Activated T-helper 17 cell treated with anti-CD3 and anti-CD28 coated beads, Interleukin-2, amount 50 U/mL, for 72 hours (primary cell): ENCODE measurements around the gene TTYH1. TPM values are rescaled to one million over a fixed set of nuclear protein-coding genes. Genes with fewer than 3 reads are reported as not detected.
A peak's percentile ranks its signal among the peaks of the same experiment; 100 is the strongest.
"Not testable (repeated sequence)": the region's sequence is repeated elsewhere in the genome, so short reads cannot be mapped to it uniquely, and the experiment has no call there.

Experiments
- ATAC-seq: fragments of 150-1000 bp; cut with Tn5 transposase; replicated peaks from 2 replicates; pipeline ENCODE4 v1.10.0; 2021; ENCODE audit warnings: mild to moderate bottlenecking, moderate library complexity
- H3K27ac Mint-ChIP-seq: one replicate; pipeline ENCODE4 v1.8.0; 2022; ENCODE audit warnings: mixed read lengths
- H3K27me3 Mint-ChIP-seq: one replicate; pipeline ENCODE4 v1.8.0; 2022; ENCODE audit warnings: mixed read lengths
- H3K36me3 Mint-ChIP-seq: one replicate; pipeline ENCODE4 v1.8.0; 2022; ENCODE audit warnings: low read depth, mild to moderate bottlenecking, mixed read lengths
- H3K4me1 Mint-ChIP-seq: one replicate; pipeline ENCODE4 v1.8.0; 2022; ENCODE audit warnings: mixed read lengths
- H3K4me3 Mint-ChIP-seq: one replicate; pipeline ENCODE4 v1.8.0; 2022; ENCODE audit warnings: mild to moderate bottlenecking, mixed read lengths
- H3K9me3 Mint-ChIP-seq: one replicate; pipeline ENCODE4 v1.8.0; 2022; ENCODE audit warnings: mixed read lengths
- total RNA-seq, 2 donors: library from RNA; stranded (reverse); gene quantifications; one replicate each; pipeline ENCODE4 v1.2.3, GENCODE V29; 2022

The TTYH1 gene
- total RNA-seq, 2 donors from 2014 or later: 0.40 TPM; not detected in 1

- peak; percentile 21 for ATAC-seq
- peaks cover 52% of the 10 kb centered on the region for H3K36me3 Mint-ChIP-seq
- no peaks in the 10 kb centered on the region for H3K27me3 Mint-ChIP-seq
- H3K4me3 Mint-ChIP-seq: peak overlapping the region; percentile 89
- H3K4me1 Mint-ChIP-seq: peaks cover 23% of the 10 kb centered on the region
- H3K27ac Mint-ChIP-seq: peak overlapping the region; percentile 97
- no peaks in the 10 kb centered on the region for H3K9me3 Mint-ChIP-seq
Observed at GRCh38 chr19:54462655-54463530, 47.6 kb downstream of the TTYH1 start.

- H3K4me3 Mint-ChIP-seq: peak within 1 kb of the TSS; percentile 89
- H3K4me1 Mint-ChIP-seq: peaks cover 19% of the 10 kb centered on the region
- H3K27ac Mint-ChIP-seq: peak within 1 kb of the TSS; percentile 97
- peaks cover 45% of the 10 kb centered on the region for H3K36me3 Mint-ChIP-seq
- H3K27me3 Mint-ChIP-seq: peaks cover 6% of the 10 kb centered on the region
- no peaks in the 10 kb centered on the region for H3K9me3 Mint-ChIP-seq
- ATAC-seq: peak; percentile 75
Observed at GRCh38 chr19:54463531-54464043, 48.3 kb downstream of the TTYH1 start, which contains the start of gene LENG9. Gene LENG9 (minus strand): TSS chr19:54463778. CDS start chr19:54463526, 252 bp downstream.

GRCh38 chr19:54464044-54464629, 48.9 kb downstream of the TTYH1 start:
- peak; percentile 71 for ATAC-seq
- Mint-ChIP-seq H3K9me3 (no peaks in the 10 kb centered on the region), H3K36me3 (peaks cover 39% of the 10 kb centered on the region), H3K27ac (peak overlapping the region; percentile 97), H3K4me1 (peaks cover 13% of the 10 kb centered on the region), H3K4me3 (peak overlapping the region; percentile 89), H3K27me3 (peaks cover 10% of the 10 kb centered on the region)

GRCh38 chr19:54464630-54465425, 49.6 kb downstream of the TTYH1 start:
- Mint-ChIP-seq H3K4me3 (peak overlapping the region; percentile 89), H3K4me1 (peaks cover 8% of the 10 kb centered on the region), H3K36me3 (peaks cover 33% of the 10 kb centered on the region), H3K27ac (peak overlapping the region; percentile 97), H3K27me3 (peaks cover 15% of the 10 kb centered on the region), H3K9me3 (no peaks in the 10 kb centered on the region)
- ATAC-seq: peak; percentile 57

- peaks cover 7% of the 10 kb centered on the region for H3K4me1 Mint-ChIP-seq
- peak overlapping the region; percentile 62 for H3K4me3 Mint-ChIP-seq
- ATAC-seq: no peak
- H3K36me3 Mint-ChIP-seq: peaks cover 29% of the 10 kb centered on the region
- peaks cover 23% of the 10 kb centered on the region for H3K27me3 Mint-ChIP-seq
- H3K9me3 Mint-ChIP-seq: no peaks in the 10 kb centered on the region
- peak overlapping the region; percentile 74 for H3K27ac Mint-ChIP-seq
Observed at GRCh38 chr19:54465426-54466109, 50.3 kb downstream of the TTYH1 start.

- H3K9me3 Mint-ChIP-seq, H3K4me1 Mint-ChIP-seq, ATAC-seq: not testable (repeated sequence)
- Mint-ChIP-seq H3K36me3 (peaks cover 24% of the 10 kb centered on the region), H3K27ac (peak overlapping the region; percentile 74), H3K4me3 (peak overlapping the region; percentile 62), H3K27me3 (peaks cover 26% of the 10 kb centered on the region)
Observed at GRCh38 chr19:54466110-54466480, 50.8 kb downstream of the TTYH1 start.

GRCh38 chr19:54469496-54469934, 54.3 kb downstream of the TTYH1 start:
- Mint-ChIP-seq H3K4me3 (no peak overlapping the region), H3K27ac (no peak overlapping the region), H3K4me1 (no peaks in the 10 kb centered on the region), H3K36me3 (no peaks in the 10 kb centered on the region), H3K9me3 (no peaks in the 10 kb centered on the region), H3K27me3 (peaks cover 32% of the 10 kb centered on the region)
- ATAC-seq: no peak

- Mint-ChIP-seq H3K4me1 (no peaks in the 10 kb centered on the region), H3K9me3 (no peaks in the 10 kb centered on the region), H3K27me3 (peaks cover 36% of the 10 kb centered on the region), H3K27ac (no peak overlapping the region), H3K36me3 (no peaks in the 10 kb centered on the region), H3K4me3 (peak overlapping the region; percentile 38)
- no peak for ATAC-seq
Observed at GRCh38 chr19:54470276-54470887, 55.1 kb downstream of the TTYH1 start.

GRCh38 chr19:54470991-54471782, 55.9 kb downstream of the TTYH1 start:
- Mint-ChIP-seq H3K36me3 (no peaks in the 10 kb centered on the region), H3K4me1 (no peaks in the 10 kb centered on the region), H3K27ac (no peak overlapping the region), H3K9me3 (no peaks in the 10 kb centered on the region), H3K27me3 (peaks cover 36% of the 10 kb centered on the region), H3K4me3 (peak overlapping the region; percentile 38)
- peak; percentile 54 for ATAC-seq

GRCh38 chr19:54473071-54473891, 58.0 kb downstream of the TTYH1 start, which contains the start of gene CDC42EP5:
Gene CDC42EP5 (minus strand): TSS chr19:54473296. CDS start chr19:54465547, 7,749 bp downstream.
- H3K36me3 Mint-ChIP-seq: no peaks in the 10 kb centered on the region
- H3K9me3 Mint-ChIP-seq: no peaks in the 10 kb centered on the region
- peaks cover 42% of the 10 kb centered on the region for H3K27me3 Mint-ChIP-seq
- H3K4me1 Mint-ChIP-seq: no peaks in the 10 kb centered on the region
- H3K27ac Mint-ChIP-seq: no peak within 1 kb of the TSS
- ATAC-seq: no peak
- H3K4me3 Mint-ChIP-seq: no peak within 1 kb of the TSS

- no peak for ATAC-seq
- H3K36me3 Mint-ChIP-seq: no peaks in the 10 kb centered on the region
- no peak overlapping the region for H3K4me3 Mint-ChIP-seq
- no peak overlapping the region for H3K27ac Mint-ChIP-seq
- no peaks in the 10 kb centered on the region for H3K9me3 Mint-ChIP-seq
- H3K27me3 Mint-ChIP-seq: peaks cover 41% of the 10 kb centered on the region
- H3K4me1 Mint-ChIP-seq: no peaks in the 10 kb centered on the region
Observed at GRCh38 chr19:54473892-54474372, 58.7 kb downstream of the TTYH1 start.

GRCh38 chr19:54475706-54476105, 60.4 kb downstream of the TTYH1 start:
- Mint-ChIP-seq H3K4me1 (no peaks in the 10 kb centered on the region), H3K4me3 (no peak overlapping the region), H3K9me3 (no peaks in the 10 kb centered on the region), H3K27ac (no peak overlapping the region), H3K36me3 (no peaks in the 10 kb centered on the region), H3K27me3 (peaks cover 26% of the 10 kb centered on the region)
- ATAC-seq: no peak
